Peyer's patch (tissue), 4 donors: Measurements from ENCODE around the gene CREB1. TPM values are rescaled to one million over a fixed set of nuclear protein-coding genes. Genes with fewer than 3 reads are reported as not detected.
A peak's percentile ranks its signal among the peaks of the same experiment; 100 is the strongest.
"Not testable (repeated sequence)": the region's sequence is repeated elsewhere in the genome, so short reads cannot be mapped to it uniquely, and the experiment has no call there.

Experiments
- DNase-seq, 3 donors: peaks; one replicate each; pipeline ENCODE4 v3.0.0-alpha.2; 2017 to 2019
- H3K27ac ChIP-seq, 4 donors: fragments of 200-600 bp; sonication (generic); one replicate each; pipeline ENCODE4 v1.5.1; 2016 to 2019
- H3K27me3 ChIP-seq, 2 donors: fragments of 200-600 bp; sonication (generic); one replicate each; pipeline ENCODE4 v1.5.1; 2019
- H3K36me3 ChIP-seq, 3 donors: fragments of 200-600 bp; sonication (generic); one replicate each; pipeline ENCODE4 v1.5.1; 2016 to 2019
- H3K4me1 ChIP-seq, 4 donors: fragments of 200-600 bp; sonication (generic); one replicate each; pipeline ENCODE4 v1.5.1; 2016 to 2019
- H3K4me3 ChIP-seq, 4 donors: fragments of 200-600 bp; sonication (generic); 1 replicate in 3 of 4; 2 replicates in 1 of 4; pipeline ENCODE4 v1.5.1; 2016 to 2019; ENCODE audit warnings: mild to moderate bottlenecking in 1 of 4
- H3K9me3 ChIP-seq, 4 donors: fragments of 200-600 bp; sonication (generic); one replicate each; pipeline ENCODE4 v1.5.1; 2016 to 2019; ENCODE audit warnings: mild to moderate bottlenecking in 1 of 4
- CTCF ChIP-seq, 6 experiments: fragments of 450-650 bp in 4 of 6; fragments of 200-600 bp in 2 of 6; sonication (generic) in 1 of 6; IDR thresholded peaks; one replicate each; pipeline ENCODE4 v1.5.1; 2017 to 2019; ENCODE audit warnings: antibody characterized with exemption in 6 of 6, mild to moderate bottlenecking in 3 of 6, moderate library complexity in 1 of 6
- POLR2A ChIP-seq, 2 donors: fragments of 450-650 bp; IDR thresholded peaks; one replicate each; pipeline ENCODE4 v1.5.1; 2017; ENCODE audit warnings: antibody characterized with exemption in 2 of 2, mild to moderate bottlenecking in 2 of 2, moderate library complexity in 2 of 2
- total RNA-seq, 4 donors: library from RNA; depleted of rRNA; stranded (reverse); fragments of >200 nt; gene quantifications; one replicate each; pipeline ENCODE4 v1.1.0, GENCODE V29; 2016

Gene CREB1
- total RNA-seq, 4 donors from 2014 or later, result 27.9 to 97.4 (median 54.6) TPM

GRCh38 chr2:207632575-207633493 lies 103.1 kb downstream of the CREB1 start:
- Histone ChIP-seq H3K4me3 (no peak overlapping the region), H3K4me1 (no peaks in the 10 kb centered on the region), H3K27ac (no peak overlapping the region), H3K36me3 (no peaks in the 10 kb centered on the region), H3K9me3 (no peaks in the 10 kb centered on the region), H3K27me3 (no peaks in the 10 kb centered on the region)
- no peak for TF ChIP-seq POLR2A (IDR thresholded peaks at IDR 0.05)
- TF ChIP-seq CTCF (IDR thresholded peaks at IDR 0.05), result no peak
- no peak for DNase-seq

- Histone ChIP-seq H3K4me1 (no peaks in the 10 kb centered on the region), H3K9me3 (no peaks in the 10 kb centered on the region), H3K27me3 (no peaks in the 10 kb centered on the region), H3K27ac (no peak overlapping the region), H3K4me3 (no peak overlapping the region), H3K36me3 (no peaks in the 10 kb centered on the region)
- no peak for DNase-seq
- no peak for TF ChIP-seq CTCF (IDR thresholded peaks at IDR 0.05)
- TF ChIP-seq POLR2A (IDR thresholded peaks at IDR 0.05), result no peak
These were observed 103.9 kb downstream of the CREB1 start for GRCh38 chr2:207633686-207634085.

- H3K4me3 ChIP-seq, result no peak overlapping the region
- H3K27ac ChIP-seq, result no peak overlapping the region
- H3K4me1 ChIP-seq, result no peaks in the 10 kb centered on the region
- peak in 1 of 3 donors; percentile 17 for DNase-seq
- no peaks in the 10 kb centered on the region for H3K27me3 ChIP-seq
- no peaks in the 10 kb centered on the region for H3K36me3 ChIP-seq
- no peak for TF ChIP-seq CTCF (IDR thresholded peaks at IDR 0.05)
- TF ChIP-seq POLR2A (IDR thresholded peaks at IDR 0.05), result no peak
- no peaks in the 10 kb centered on the region for H3K9me3 ChIP-seq
These were observed 105.9 kb downstream of the CREB1 start for GRCh38 chr2:207635468-207636200.

- H3K27ac ChIP-seq, H3K4me3 ChIP-seq, H3K36me3 ChIP-seq, H3K9me3 ChIP-seq, DNase-seq, H3K4me1 ChIP-seq, H3K27me3 ChIP-seq: not testable (repeated sequence)
These were observed 109.5 kb downstream of the CREB1 start for GRCh38 chr2:207639288-207639687.

DNA sequence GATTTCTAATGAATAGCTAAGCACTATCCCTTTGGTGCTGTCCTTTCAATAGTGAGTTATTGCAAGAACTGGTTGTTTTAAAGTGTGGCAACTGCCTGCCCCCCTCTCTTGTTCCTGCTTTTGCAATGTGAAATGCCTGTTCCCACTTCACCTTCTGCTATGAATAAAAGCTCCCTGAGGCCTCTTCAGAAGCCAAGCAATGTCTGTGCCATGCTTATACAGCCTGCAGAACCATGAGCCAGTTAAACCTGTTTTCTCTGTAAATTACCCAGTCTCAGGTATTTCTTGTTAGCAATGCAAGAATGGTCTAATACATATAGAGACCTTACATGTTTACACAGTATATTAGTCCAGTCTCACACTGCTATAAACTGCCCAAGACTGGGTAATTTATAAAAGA lies 110.4 kb downstream of the CREB1 start:
- Histone ChIP-seq H3K27ac (no peak overlapping the region), H3K4me3 (no peak overlapping the region), H3K27me3 (no peaks in the 10 kb centered on the region), H3K4me1 (no peaks in the 10 kb centered on the region), H3K36me3 (no peaks in the 10 kb centered on the region), H3K9me3 (no peaks in the 10 kb centered on the region)
- TF ChIP-seq CTCF (IDR thresholded peaks at IDR 0.05), result no peak
- no peak for TF ChIP-seq POLR2A (IDR thresholded peaks at IDR 0.05)
- DNase-seq, result no peak

- H3K4me1 ChIP-seq, result no peaks in the 10 kb centered on the region
- H3K27ac ChIP-seq, result no peak overlapping the region
- H3K4me3 ChIP-seq, result no peak overlapping the region
- no peak for DNase-seq
- no peaks in the 10 kb centered on the region for H3K9me3 ChIP-seq
- TF ChIP-seq POLR2A (IDR thresholded peaks at IDR 0.05) (no peak), CTCF (IDR thresholded peaks at IDR 0.05) (no peak)
- H3K36me3 ChIP-seq, result no peaks in the 10 kb centered on the region
- H3K27me3 ChIP-seq, result no peaks in the 10 kb centered on the region
These were observed 110.9 kb downstream of the CREB1 start for GRCh38 chr2:207640661-207641060.
